Activated CD4-positive, alpha-beta T cell treated with anti-CD3 and anti-CD28 coated beads, Interleukin-2, amount 50 U/mL, for 1 hour (primary cell): ENCODE results near the gene PLCXD1.
A peak's percentile ranks its signal among the peaks of the same experiment; 100 is the strongest.
"Not testable (repeated sequence)": the region's sequence is repeated elsewhere in the genome, so short reads cannot be mapped to it uniquely, and the experiment has no call there.

ENCODE experiments used
- DNase-seq: peaks from one replicate; pipeline ENCODE4 v3.0.0-alpha.2; 2020

Gene PLCXD1

GRCh38 chrX:318068-318738 is 37.0 kb downstream of the PLCXD1 start:
- DNase-seq, result peak; percentile 98

- peak; percentile 98 for DNase-seq
Observed at GRCh38 chrX:318739-319578, 37.8 kb downstream of the PLCXD1 start, which contains the start of gene GTPBP6. GTPBP6 (minus strand) TSS chrX:318796; CDS start chrX:318787, 9 bp downstream.

GRCh38 chrX:319579-320125 is 38.5 kb downstream of the PLCXD1 start:
- DNase-seq, result no peak

- DNase-seq, result no peak
Observed at GRCh38 chrX:320126-320783, 39.1 kb downstream of the PLCXD1 start.

GRCh38 chrX:323721-324628 is 42.8 kb downstream of the PLCXD1 start:
- peak; percentile 44 for DNase-seq

- not testable (repeated sequence) for DNase-seq
Observed at GRCh38 chrX:324664-325063, 43.5 kb downstream of the PLCXD1 start.

- no peak for DNase-seq
Observed at GRCh38 chrX:327660-328126, 46.5 kb downstream of the PLCXD1 start.

GRCh38 chrX:329291-329910 is 48.2 kb downstream of the PLCXD1 start:
- no peak for DNase-seq

GRCh38 chrX:330141-330725 is 49.1 kb downstream of the PLCXD1 start:
- not testable (repeated sequence) for DNase-seq

- DNase-seq, result no peak
Observed at GRCh38 chrX:330726-331150, 49.6 kb downstream of the PLCXD1 start.

- DNase-seq, result no peak
Observed at GRCh38 chrX:331151-331824, 50.1 kb downstream of the PLCXD1 start.

- no peak for DNase-seq
Observed at GRCh38 chrX:331825-332495, 50.8 kb downstream of the PLCXD1 start.

- no peak for DNase-seq
Observed at GRCh38 chrX:332496-332860, 51.3 kb downstream of the PLCXD1 start.

- DNase-seq, result no peak
Observed at GRCh38 chrX:332916-333610, 51.9 kb downstream of the PLCXD1 start.

- no peak for DNase-seq
Observed at GRCh38 chrX:333611-334311, 52.6 kb downstream of the PLCXD1 start.

GRCh38 chrX:334331-334891 is 53.2 kb downstream of the PLCXD1 start:
- DNase-seq, result no peak

GRCh38 chrX:334971-335757 is 54.0 kb downstream of the PLCXD1 start:
- no peak for DNase-seq

- no peak for DNase-seq
Observed at GRCh38 chrX:335758-336155, 54.6 kb downstream of the PLCXD1 start.
